OCI-LY1 (cell line): ENCODE results near the gene PDE2A.

Experiments used
- CTCF ChIP-seq: fragments of 200-600 bp; sonication (generic), shearing (Covaris generic); IDR thresholded peaks from 2 replicates; pipeline ENCODE4 v1.5.1; 2017; ENCODE audit warnings: mild to moderate bottlenecking, antibody characterized with exemption, low read length, moderate library complexity, mixed read lengths
- EZH2 ChIP-seq: fragments of 200-600 bp; sonication (generic), shearing (Covaris generic); IDR thresholded peaks from 2 replicates; pipeline ENCODE4 v1.8.0; 2017; ENCODE audit warnings: borderline replicate concordance, mixed run types, mild to moderate bottlenecking, antibody characterized with exemption, low read length, moderate library complexity, mixed read lengths

DNA sequence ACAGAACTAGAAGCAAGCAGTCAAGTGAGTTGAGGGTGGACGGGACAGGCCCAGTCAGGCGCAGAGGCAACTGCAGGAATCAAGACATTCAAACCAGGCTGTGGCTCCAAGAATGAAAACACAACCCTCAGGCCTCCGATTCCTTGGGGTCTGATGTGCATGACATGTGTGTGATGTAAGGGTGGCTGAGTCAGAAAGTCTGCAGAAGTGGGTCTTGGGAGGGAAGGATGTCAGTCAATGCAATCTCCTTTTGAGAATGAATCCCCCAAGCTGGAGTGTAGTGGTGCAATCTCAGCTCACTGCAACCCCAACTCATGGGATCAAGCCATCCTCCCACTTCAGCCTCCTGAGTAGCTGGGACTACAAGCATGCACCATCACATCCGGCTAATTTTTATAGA lies 15.9 kb upstream of the PDE2A start:
- TF ChIP-seq CTCF (no peak), EZH2 (no peak)
